HCT116 (cell line): Measurements from ENCODE around the gene ASB15. TPM values are rescaled to one million over a fixed set of nuclear protein-coding genes. Genes with fewer than 3 reads are reported as not detected.

Experiments
- ATAC-seq: fragments of 200-7000 bp; cut with Tn5 transposase; 2 replicates; pipeline ENCODE4 v1.9.1; 2020; ENCODE audit warnings: mild to moderate bottlenecking, moderate library complexity
- BruUV-seq: library from RNA; stranded (reverse); fragments of 400-500 nt; replicated peaks from 2 replicates; lab custom pipeline; 2021; lab: Mats Ljungman, UMichigan
- CTCF ChIA-PET: fragments of 300-600 bp; sonication (Branson Sonifier 250); formaldehyde crosslinking; loops from one replicate; lab custom pipeline; 2021; ENCODE audit warnings: antibody characterized with exemption; lab: Charles Lee
- POLR2A ChIA-PET: fragments of 300-600, 350-600 bp; sonication (Branson Sonifier 250); formaldehyde crosslinking; loops from one replicate; lab custom pipeline; 2021; ENCODE audit warnings: antibody characterized with exemption; lab: Charles Lee
- RAD21 ChIA-PET, 2 experiments: fragments of 300-600 bp; sonication (Branson Sonifier 250); formaldehyde crosslinking; loops; one replicate each; lab custom pipeline; 2023; ENCODE audit warnings: low total read pairs in 2 of 2; ENCODE audit not compliant: uncharacterized antibody in 2 of 2, unreplicated experiment in 2 of 2, low non-redundant PET in 1 of 2; lab: Charles Lee
- DNase-seq: peaks from one replicate; pipeline ENCODE4 v3.0.0-alpha.2; 2010; ENCODE audit warnings: low read depth, low spot score
- H2AFZ ChIP-seq: fragments of 200-600 bp; shearing (Covaris generic), sonication (generic); 2 replicates; pipeline ENCODE4 v1.6.1; 2017; ENCODE audit warnings: low read depth, mixed run types, mixed read lengths, antibody characterized with exemption, low read length; ENCODE audit not compliant: poor library complexity, severe bottlenecking
- H3K27ac ChIP-seq: 2 replicates; pipeline ENCODE4 v1.5.1; 2012; ENCODE audit warnings: low read depth, low read length
- H3K27me3 ChIP-seq: fragments of 200-600 bp; sonication (generic); 2 replicates; pipeline ENCODE4 v1.6.1; 2016; ENCODE audit warnings: mixed run types, low read length, mixed read lengths; ENCODE audit not compliant: insufficient read depth
- H3K36me3 ChIP-seq, 2 experiments: fragments of 200-500 bp in 1 of 2; fragments of 200-600 bp in 1 of 2; sonication (Bioruptor generic) in 1 of 2; sonication (generic) in 1 of 2; 2 replicates each; pipeline versions ENCODE4 v1.5.1 to v1.6.1; 2014 to 2016; ENCODE audit warnings: low read length in 2 of 2, inconsistent platforms in 1 of 2, mixed read lengths in 1 of 2, mixed run types in 1 of 2; ENCODE audit not compliant: insufficient read depth in 2 of 2, control insufficient read depth in 1 of 2
- H3K4me1 ChIP-seq, 2 experiments: fragments of 200-600 bp in 1 of 2; sonication (generic) in 1 of 2; 2 replicates each; pipeline versions ENCODE4 v1.5.1 to v1.6.1; 2012 to 2017; ENCODE audit warnings: low read length in 2 of 2, inconsistent platforms in 1 of 2, mild to moderate bottlenecking in 1 of 2, mixed read lengths in 1 of 2, mixed run types in 1 of 2, moderate library complexity in 1 of 2; ENCODE audit not compliant: insufficient read depth in 2 of 2, control insufficient read depth in 1 of 2
- H3K4me2 ChIP-seq: fragments of 200-600 bp; sonication (generic); 2 replicates; pipeline ENCODE4 v1.6.1; 2017; ENCODE audit warnings: mixed run types, low read length, mixed read lengths
- H3K4me3 ChIP-seq, 2 experiments: fragments of 200-600 bp in 1 of 2; sonication (generic) in 1 of 2; replicated peaks in 1 of 2; 2 replicates each; pipeline ENCODE4 v1.5.1; 2011 to 2016; ENCODE audit warnings: low read length in 2 of 2, control low read depth in 1 of 2, low read depth in 1 of 2, mild to moderate bottlenecking in 1 of 2, mixed read lengths in 1 of 2, mixed run types in 1 of 2
- H3K79me2 ChIP-seq: fragments of 200-600 bp; sonication (generic); 2 replicates; pipeline ENCODE4 v1.6.1; 2017; ENCODE audit warnings: mild to moderate bottlenecking, mixed run types, low read length, moderate library complexity, mixed read lengths; ENCODE audit not compliant: insufficient read depth
- H3K9ac ChIP-seq: fragments of 200-600 bp; sonication (generic); 2 replicates; pipeline ENCODE4 v1.6.1; 2016; ENCODE audit warnings: low read length, mixed read lengths
- H3K9me2 ChIP-seq: fragments of 200-600 bp; sonication (generic), shearing (Covaris generic); 2 replicates; pipeline ENCODE4 v1.6.1; 2017; ENCODE audit warnings: mixed run types, mild to moderate bottlenecking, moderate library complexity; ENCODE audit not compliant: insufficient read depth
- H3K9me3 ChIP-seq, 2 experiments: fragments of 200-500 bp in 1 of 2; fragments of 200-600 bp in 1 of 2; sonication (Bioruptor generic) in 1 of 2; sonication (generic) in 1 of 2; 2 replicates each; pipeline ENCODE4 v1.6.1; 2014 to 2017; ENCODE audit warnings: low read length in 2 of 2, mixed read lengths in 2 of 2, inconsistent platforms in 1 of 2, low read depth in 1 of 2, mild to moderate bottlenecking in 1 of 2, mixed run types in 1 of 2, moderate library complexity in 1 of 2; ENCODE audit not compliant: control insufficient read depth in 1 of 2, insufficient read depth in 1 of 2
- H4K20me1 ChIP-seq: fragments of 200-600 bp; sonication (generic), shearing (Covaris generic); 2 replicates; pipeline ENCODE4 v1.6.1; 2017; ENCODE audit warnings: mixed run types, mild to moderate bottlenecking, moderate library complexity; ENCODE audit not compliant: insufficient read depth
- SIN3A ChIP-seq: IDR thresholded peaks from 2 replicates; pipeline ENCODE4 v1.6.1; 2012; ENCODE audit warnings: low read depth
- SRF ChIP-seq: IDR thresholded peaks from 2 replicates; pipeline ENCODE4 v1.6.1; 2012; ENCODE audit warnings: low read depth
- intact Hi-C: fragments of 100-400 bp; cut with micrococcal nuclease; formaldehyde crosslinking; loops from 2 replicates; pipeline ENCODE4 v1.10.0; 2022
- total RNA-seq: library from RNA; stranded (reverse); gene quantifications from one replicate; pipeline ENCODE4 v1.2.1, GENCODE V29; 2021; ENCODE audit not compliant: unreplicated experiment
- TF ChIP-seq, protein P1 (sequence below), 3 experiments: fragments of 200-600 bp in 1 of 3; sonication (generic) in 1 of 3; IDR thresholded peaks in 2 of 3; conservative IDR thresholded peaks in 1 of 3; 2 replicates each; pipeline ENCODE4 v1.5.1; 2012 to 2017; ENCODE audit warnings: low read depth in 2 of 3, low read length in 2 of 3, antibody characterized with exemption in 1 of 3, borderline replicate concordance in 1 of 3, control low read depth in 1 of 3, mild to moderate bottlenecking in 1 of 3, mixed read lengths in 1 of 3, mixed run types in 1 of 3, moderate library complexity in 1 of 3; ENCODE audit not compliant: insufficient read depth in 1 of 3

ASB15 gene
- total RNA-seq, 1 experiment from 2014 or later: not detected

DNA sequence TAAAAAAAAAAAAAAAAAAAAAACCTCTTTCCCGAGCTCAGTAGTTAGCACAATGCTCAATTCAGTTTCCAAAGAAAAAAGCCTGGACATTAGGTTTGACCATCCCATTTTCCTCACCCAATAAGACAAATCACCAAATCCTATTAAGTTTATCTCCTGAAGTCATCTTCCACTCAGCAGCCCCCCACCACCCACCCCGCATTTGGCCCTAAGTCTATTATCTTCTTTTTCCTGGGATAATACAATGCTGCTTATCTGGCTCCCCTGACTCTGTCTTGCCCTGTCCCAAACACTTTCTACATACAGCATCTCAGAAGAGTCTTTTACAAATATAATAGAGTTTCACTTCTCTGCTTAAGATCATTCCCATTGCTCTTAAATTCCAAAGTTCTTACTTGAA lies 36.3 kb downstream of the ASB15 start:
- BruUV-seq: no TSS peak
- Histone ChIP-seq H3K9me2 (no peaks in the 10 kb centered on the region; the same call in 1 of the 2 replicates), H3K4me1 (peaks cover 0 to 8% of the 10 kb centered on the region in 2 experiments; a peak in 1 of 4 replicates), H3K27me3 (no peaks in the 10 kb centered on the region), H2AFZ (no peak overlapping the region), H3K79me2 (no peaks in the 10 kb centered on the region), H3K36me3 (no peaks in the 10 kb centered on the region), H3K4me3 (no peak overlapping the region), H3K9me3 (no peaks in the 10 kb centered on the region), H3K9ac (no peak overlapping the region), H3K4me2 (no peak overlapping the region), H3K27ac (no peak overlapping the region), H4K20me1 (no peaks in the 10 kb centered on the region)
- DNase-seq: no peak
- ChIA-PET RAD21 (no interaction called here), POLR2A (interaction anchor here (0.7 kb wide), 1 partner anchor 43 kb away, joined by 3 read pairs; no protein-coding TSS in a partner anchor), CTCF (interaction anchor here (1.1 to 3.0 kb wide), 5 partner anchors 13 to 235 kb away, joined by 3 to 23 read pairs (median 9); no protein-coding TSS in a partner anchor)
- TF ChIP-seq SRF: no peak
- intact Hi-C loops: loop anchor here (5.0 to 10.0 kb wide), 2 partner anchors 64 to 143 kb away; no protein-coding TSS in a partner anchor
- ATAC-seq: no peak

DNA sequence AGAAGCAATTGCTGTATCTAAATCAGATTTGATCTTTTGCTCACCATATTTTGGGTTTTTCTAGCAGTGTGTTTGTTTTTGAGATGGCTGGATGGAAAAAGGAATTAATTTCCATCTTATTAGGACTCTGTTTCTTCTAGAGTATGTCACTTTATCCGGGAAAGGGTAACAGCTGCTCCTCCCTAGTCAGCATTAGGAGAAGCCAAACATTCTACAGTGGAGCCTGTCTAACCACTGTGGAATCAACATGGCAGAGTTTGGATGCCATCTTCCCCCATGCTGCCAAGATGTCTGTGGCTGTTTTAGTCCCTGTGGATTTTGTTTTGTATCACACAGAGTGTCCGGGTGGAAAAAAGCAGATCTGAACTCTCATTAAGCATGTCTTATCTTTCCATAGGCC lies 38.0 kb downstream of the ASB15 start:
- H3K27me3 ChIP-seq: no peaks in the 10 kb centered on the region
- no peaks in the 10 kb centered on the region for H3K36me3 ChIP-seq
- TF ChIP-seq SIN3A: no peak
- TF ChIP-seq, protein P1, sequence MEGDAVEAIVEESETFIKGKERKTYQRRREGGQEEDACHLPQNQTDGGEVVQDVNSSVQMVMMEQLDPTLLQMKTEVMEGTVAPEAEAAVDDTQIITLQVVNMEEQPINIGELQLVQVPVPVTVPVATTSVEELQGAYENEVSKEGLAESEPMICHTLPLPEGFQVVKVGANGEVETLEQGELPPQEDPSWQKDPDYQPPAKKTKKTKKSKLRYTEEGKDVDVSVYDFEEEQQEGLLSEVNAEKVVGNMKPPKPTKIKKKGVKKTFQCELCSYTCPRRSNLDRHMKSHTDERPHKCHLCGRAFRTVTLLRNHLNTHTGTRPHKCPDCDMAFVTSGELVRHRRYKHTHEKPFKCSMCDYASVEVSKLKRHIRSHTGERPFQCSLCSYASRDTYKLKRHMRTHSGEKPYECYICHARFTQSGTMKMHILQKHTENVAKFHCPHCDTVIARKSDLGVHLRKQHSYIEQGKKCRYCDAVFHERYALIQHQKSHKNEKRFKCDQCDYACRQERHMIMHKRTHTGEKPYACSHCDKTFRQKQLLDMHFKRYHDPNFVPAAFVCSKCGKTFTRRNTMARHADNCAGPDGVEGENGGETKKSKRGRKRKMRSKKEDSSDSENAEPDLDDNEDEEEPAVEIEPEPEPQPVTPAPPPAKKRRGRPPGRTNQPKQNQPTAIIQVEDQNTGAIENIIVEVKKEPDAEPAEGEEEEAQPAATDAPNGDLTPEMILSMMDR (IDR thresholded peaks at IDR 0.05 in 2 of 3, conservative IDR thresholded peaks at IDR 0.05 in 1 of 3; ENCODE audit: borderline replicate concordance in 1 of 3, insufficient read depth in 1 of 3, low read depth in 2 of 3, low read length in 2 of 3): no peak
- no peak overlapping the region for H3K9ac ChIP-seq
- H4K20me1 ChIP-seq: no peaks in the 10 kb centered on the region
- RAD21 ChIA-PET: no interaction called here
- intact Hi-C loops: loop anchor here (5.0 to 10.0 kb wide), 2 partner anchors 63 to 145 kb away; no protein-coding TSS in a partner anchor
- BruUV-seq: no TSS peak
- no peaks in the 10 kb centered on the region; the same call in 1 of the 2 replicates for H3K9me2 ChIP-seq
- DNase-seq (no peak), ATAC-seq (no peak)
- no peak overlapping the region for H2AFZ ChIP-seq
- no peak overlapping the region for H3K27ac ChIP-seq
- CTCF ChIA-PET: no interaction called here
- H3K79me2 ChIP-seq: no peaks in the 10 kb centered on the region
- POLR2A ChIA-PET: no interaction called here
- no peak overlapping the region for H3K4me2 ChIP-seq
- no peaks in the 10 kb centered on the region for H3K9me3 ChIP-seq
- peaks cover 7 to 20% of the 10 kb centered on the region in 2 experiments; a peak in 3 of 4 replicates for H3K4me1 ChIP-seq
- H3K4me3 ChIP-seq: no peak overlapping the region
